ENCODE results near the gene CARD10.
"Not testable (repeated sequence)": the region's sequence is repeated elsewhere in the genome, so short reads cannot be mapped to it uniquely, and the experiment has no call there.

Gene CARD10

GRCh38 chr22:37551981-37552380 is 32.8 kb upstream of the CARD10 start:
- Histone ChIP-seq H2AFZ (ENCODE audit: low read length) (no peak overlapping the region), H3K9me3 (ENCODE audit: insufficient read depth, low read depth, low read length) (no peaks in the 10 kb centered on the region), H3K36me3 (ENCODE audit: insufficient read depth, low read length) (no peaks in the 10 kb centered on the region), H3K9ac (ENCODE audit: low read depth, low read length, poor library complexity, severe bottlenecking) (no peak overlapping the region), H3K27me3 (ENCODE audit: insufficient read depth, low read length, poor library complexity, severe bottlenecking) (no peaks in the 10 kb centered on the region), H3K79me2 (ENCODE audit: insufficient read depth, low read length) (no peaks in the 10 kb centered on the region), H4K20me1 (ENCODE audit: insufficient read depth, low read length, poor library complexity, severe bottlenecking) (no peaks in the 10 kb centered on the region), H3F3A (ENCODE audit: low read depth) (no peaks in the 10 kb centered on the region), H3K4me3 (ENCODE audit: low read length, poor library complexity, severe bottlenecking) (no peak overlapping the region), H3K4me1 (ENCODE audit: insufficient read depth, low read length, poor library complexity, severe bottlenecking) (no peaks in the 10 kb centered on the region), H3K9me2 (replicated peaks; ENCODE audit: low read depth, low read length) (no peaks in the 10 kb centered on the region), H3K4me2 (ENCODE audit: low read depth, low read length, poor library complexity, severe bottlenecking) (no peak overlapping the region)
- no peak for TF ChIP-seq EZH2phosphoT487 (IDR thresholded peaks at IDR 0.05; ENCODE audit: borderline replicate concordance)
- no peak for TF ChIP-seq CTCF (conservative IDR thresholded peaks at IDR 0.05; ENCODE audit: low read length)

GRCh38 chr22:37550921-37551320 is 31.7 kb upstream of the CARD10 start:
- H3K9me3 ChIP-seq (ENCODE audit: insufficient read depth, low read depth, low read length); H3K36me3 ChIP-seq (ENCODE audit: insufficient read depth, low read length); H3F3A ChIP-seq (ENCODE audit: low read depth); H3K9ac ChIP-seq (ENCODE audit: low read depth, low read length, poor library complexity, severe bottlenecking); H3K4me1 ChIP-seq (ENCODE audit: insufficient read depth, low read length, poor library complexity, severe bottlenecking); H3K79me2 ChIP-seq (ENCODE audit: insufficient read depth, low read length); H4K20me1 ChIP-seq (ENCODE audit: insufficient read depth, low read length, poor library complexity, severe bottlenecking); H3K9me2 ChIP-seq (replicated peaks; ENCODE audit: low read depth, low read length); H2AFZ ChIP-seq (ENCODE audit: low read length); H3K4me3 ChIP-seq (ENCODE audit: low read length, poor library complexity, severe bottlenecking); H3K27me3 ChIP-seq (ENCODE audit: insufficient read depth, low read length, poor library complexity, severe bottlenecking); H3K4me2 ChIP-seq (ENCODE audit: low read depth, low read length, poor library complexity, severe bottlenecking): not testable (repeated sequence)

- Histone ChIP-seq H4K20me1 (ENCODE audit: insufficient read depth, low read length, poor library complexity, severe bottlenecking) (no peaks in the 10 kb centered on the region), H3K79me2 (ENCODE audit: insufficient read depth, low read length) (no peaks in the 10 kb centered on the region), H3K27me3 (ENCODE audit: insufficient read depth, low read length, poor library complexity, severe bottlenecking) (no peaks in the 10 kb centered on the region), H3K9ac (ENCODE audit: low read depth, low read length, poor library complexity, severe bottlenecking) (no peak overlapping the region), H3K9me3 (ENCODE audit: insufficient read depth, low read depth, low read length) (no peaks in the 10 kb centered on the region), H3K4me1 (ENCODE audit: insufficient read depth, low read length, poor library complexity, severe bottlenecking) (no peaks in the 10 kb centered on the region), H3K4me2 (ENCODE audit: low read depth, low read length, poor library complexity, severe bottlenecking) (no peak overlapping the region), H3F3A (ENCODE audit: low read depth) (no peaks in the 10 kb centered on the region), H3K4me3 (ENCODE audit: low read length, poor library complexity, severe bottlenecking) (no peak overlapping the region), H3K36me3 (ENCODE audit: insufficient read depth, low read length) (no peaks in the 10 kb centered on the region), H3K9me2 (replicated peaks; ENCODE audit: low read depth, low read length) (no peaks in the 10 kb centered on the region), H2AFZ (ENCODE audit: low read length) (no peak overlapping the region)
- TF ChIP-seq CTCF (conservative IDR thresholded peaks at IDR 0.05; ENCODE audit: low read length) (no peak), EZH2phosphoT487 (IDR thresholded peaks at IDR 0.05; ENCODE audit: borderline replicate concordance) (no peak)
Measured at GRCh38 chr22:37549704-37550059, 30.5 kb upstream of the CARD10 start.

GRCh38 chr22:37547251-37547741 is 28.1 kb upstream of the CARD10 start:
- H3F3A ChIP-seq (ENCODE audit: low read depth) = no peaks in the 10 kb centered on the region
- peaks cover under 1% of the 10 kb centered on the region for H3K4me1 ChIP-seq (ENCODE audit: insufficient read depth, low read length, poor library complexity, severe bottlenecking)
- no peak overlapping the region for H2AFZ ChIP-seq (ENCODE audit: low read length)
- no peak overlapping the region for H3K9ac ChIP-seq (ENCODE audit: low read depth, low read length, poor library complexity, severe bottlenecking)
- no peaks in the 10 kb centered on the region for H4K20me1 ChIP-seq (ENCODE audit: insufficient read depth, low read length, poor library complexity, severe bottlenecking)
- no peaks in the 10 kb centered on the region for H3K27me3 ChIP-seq (ENCODE audit: insufficient read depth, low read length, poor library complexity, severe bottlenecking)
- no peaks in the 10 kb centered on the region for H3K36me3 ChIP-seq (ENCODE audit: insufficient read depth, low read length)
- H3K79me2 ChIP-seq (ENCODE audit: insufficient read depth, low read length) = no peaks in the 10 kb centered on the region
- H3K9me2 ChIP-seq (replicated peaks; ENCODE audit: low read depth, low read length) = no peaks in the 10 kb centered on the region
- no peak for TF ChIP-seq EZH2phosphoT487 (IDR thresholded peaks at IDR 0.05; ENCODE audit: borderline replicate concordance)
- no peak for TF ChIP-seq CTCF (conservative IDR thresholded peaks at IDR 0.05; ENCODE audit: low read length)
- H3K4me2 ChIP-seq (ENCODE audit: low read depth, low read length, poor library complexity, severe bottlenecking) = no peak overlapping the region
- H3K4me3 ChIP-seq (ENCODE audit: low read length, poor library complexity, severe bottlenecking) = no peak overlapping the region
- H3K9me3 ChIP-seq (ENCODE audit: insufficient read depth, low read depth, low read length) = no peaks in the 10 kb centered on the region

Data from Loucy (cell line).